ENCODE data around the gene ITGB1BP2.
A peak's percentile ranks its signal among the peaks of the same experiment; 100 is the strongest.
"Not testable (repeated sequence)": the region's sequence is repeated elsewhere in the genome, so short reads cannot be mapped to it uniquely, and the experiment has no call there.

The ITGB1BP2 gene

GRCh38 chrX:71283403-71284143 is 18.0 kb upstream of the ITGB1BP2 start, which contains the start of gene NONO:
Gene NONO, plus strand, starts transcription at chrX:71283635. Its CDS starts 7,003 bp downstream, at chrX:71290638.
- Histone ChIP-seq H3K36me3 (ENCODE audit: insufficient read depth, low read length) (peaks cover 14% of the 10 kb centered on the region), H3K4me1 (ENCODE audit: insufficient read depth, low read length) (peaks cover 11% of the 10 kb centered on the region), H3K4me3 (ENCODE audit: low read length) (peak within 1 kb of the TSS; percentile 95), H2AFZ (ENCODE audit: low read depth, low read length) (no peak within 1 kb of the TSS), H3K9me3 (ENCODE audit: low read length) (no peaks in the 10 kb centered on the region), H3K27me3 (ENCODE audit: insufficient read depth, low read length) (no peaks in the 10 kb centered on the region)

- Histone ChIP-seq H3K4me3 (ENCODE audit: low read length) (peak overlapping the region; percentile 95), H3K36me3 (ENCODE audit: insufficient read depth, low read length) (peaks cover 28% of the 10 kb centered on the region), H3K27me3 (ENCODE audit: insufficient read depth, low read length) (no peaks in the 10 kb centered on the region)
Observed at GRCh38 chrX:71285929-71286328, 15.6 kb upstream of the ITGB1BP2 start.

GRCh38 chrX:71291381-71291780 is 10.2 kb upstream of the ITGB1BP2 start:
- Histone ChIP-seq H3K4me1 (ENCODE audit: insufficient read depth, low read length) (peaks cover under 1% of the 10 kb centered on the region), H3K4me3 (ENCODE audit: low read length) (no peak overlapping the region), H3K9me3 (ENCODE audit: low read length) (no peaks in the 10 kb centered on the region), H2AFZ (ENCODE audit: low read depth, low read length) (no peak overlapping the region), H3K36me3 (ENCODE audit: insufficient read depth, low read length) (peaks cover 49% of the 10 kb centered on the region), H3K27me3 (ENCODE audit: insufficient read depth, low read length) (no peaks in the 10 kb centered on the region)

More at GRCh38 chrX:71285929-71286328, 15.6 kb upstream of the ITGB1BP2 start:
- Histone ChIP-seq H3K9me3 (ENCODE audit: low read length) (no peaks in the 10 kb centered on the region), H2AFZ (ENCODE audit: low read depth, low read length) (no peak overlapping the region), H3K4me1 (ENCODE audit: insufficient read depth, low read length) (peaks cover 11% of the 10 kb centered on the region)

GRCh38 chrX:71292669-71293365 is 8.7 kb upstream of the ITGB1BP2 start:
- Histone ChIP-seq H3K4me1 (ENCODE audit: insufficient read depth, low read length) (no peaks in the 10 kb centered on the region), H3K36me3 (ENCODE audit: insufficient read depth, low read length) (peaks cover 57% of the 10 kb centered on the region), H3K27me3 (ENCODE audit: insufficient read depth, low read length) (no peaks in the 10 kb centered on the region), H3K4me3 (ENCODE audit: low read length) (no peak overlapping the region), H3K9me3 (ENCODE audit: low read length) (no peaks in the 10 kb centered on the region), H2AFZ (ENCODE audit: low read depth, low read length) (no peak overlapping the region)

GRCh38 chrX:71296806-71297205 is 4.7 kb upstream of the ITGB1BP2 start:
- no peak overlapping the region for H2AFZ ChIP-seq (ENCODE audit: low read depth, low read length)
- no peaks in the 10 kb centered on the region for H3K27me3 ChIP-seq (ENCODE audit: insufficient read depth, low read length)
- H3K36me3 ChIP-seq (ENCODE audit: insufficient read depth, low read length), result peaks cover 52% of the 10 kb centered on the region
- H3K9me3 ChIP-seq (ENCODE audit: low read length), result no peaks in the 10 kb centered on the region
- H3K4me3 ChIP-seq (ENCODE audit: low read length), result no peak overlapping the region
- H3K4me1 ChIP-seq (ENCODE audit: insufficient read depth, low read length), result no peaks in the 10 kb centered on the region

GRCh38 chrX:71298119-71298518 is 3.4 kb upstream of the ITGB1BP2 start:
- H3K36me3 ChIP-seq (ENCODE audit: insufficient read depth, low read length), result peaks cover 41% of the 10 kb centered on the region
- no peaks in the 10 kb centered on the region for H3K4me1 ChIP-seq (ENCODE audit: insufficient read depth, low read length)
- H3K27me3 ChIP-seq (ENCODE audit: insufficient read depth, low read length), result no peaks in the 10 kb centered on the region
- H3K9me3 ChIP-seq (ENCODE audit: low read length), result no peaks in the 10 kb centered on the region
- H2AFZ ChIP-seq (ENCODE audit: low read depth, low read length), result no peak overlapping the region
- H3K4me3 ChIP-seq (ENCODE audit: low read length), result no peak overlapping the region

GRCh38 chrX:71300064-71300463 is 1.5 kb upstream of the ITGB1BP2 start:
- not testable (repeated sequence) for H2AFZ ChIP-seq (ENCODE audit: low read depth, low read length); H3K9me3 ChIP-seq (ENCODE audit: low read length); H3K4me3 ChIP-seq (ENCODE audit: low read length); H3K4me1 ChIP-seq (ENCODE audit: insufficient read depth, low read length); H3K27me3 ChIP-seq (ENCODE audit: insufficient read depth, low read length)
- peaks cover 32% of the 10 kb centered on the region for H3K36me3 ChIP-seq (ENCODE audit: insufficient read depth, low read length)

GRCh38 chrX:71300495-71300894 is 1.1 kb upstream of the ITGB1BP2 start:
- not testable (repeated sequence) for H3K9me3 ChIP-seq (ENCODE audit: low read length); H3K27me3 ChIP-seq (ENCODE audit: insufficient read depth, low read length); H3K4me3 ChIP-seq (ENCODE audit: low read length); H2AFZ ChIP-seq (ENCODE audit: low read depth, low read length); H3K4me1 ChIP-seq (ENCODE audit: insufficient read depth, low read length)
- peaks cover 32% of the 10 kb centered on the region for H3K36me3 ChIP-seq (ENCODE audit: insufficient read depth, low read length)

GRCh38 chrX:71302461-71303213 is 1.1 kb downstream of the ITGB1BP2 start:
- H2AFZ ChIP-seq (ENCODE audit: low read depth, low read length), result no peak overlapping the region
- H3K36me3 ChIP-seq (ENCODE audit: insufficient read depth, low read length), result peaks cover 16% of the 10 kb centered on the region
- H3K9me3 ChIP-seq (ENCODE audit: low read length), result no peaks in the 10 kb centered on the region
- H3K4me3 ChIP-seq (ENCODE audit: low read length), result no peak overlapping the region
- no peaks in the 10 kb centered on the region for H3K27me3 ChIP-seq (ENCODE audit: insufficient read depth, low read length)
- H3K4me1 ChIP-seq (ENCODE audit: insufficient read depth, low read length), result no peaks in the 10 kb centered on the region

- Histone ChIP-seq H3K4me1 (ENCODE audit: insufficient read depth, low read length) (no peaks in the 10 kb centered on the region), H3K9me3 (ENCODE audit: low read length) (no peaks in the 10 kb centered on the region), H3K27me3 (ENCODE audit: insufficient read depth, low read length) (no peaks in the 10 kb centered on the region)
Observed at GRCh38 chrX:71304561-71304960, 3.0 kb downstream of the ITGB1BP2 start.

GRCh38 chrX:71315917-71316316 is 14.4 kb downstream of the ITGB1BP2 start:
- Histone ChIP-seq H3K4me3 (ENCODE audit: low read length) (no peak overlapping the region), H2AFZ (ENCODE audit: low read depth, low read length) (no peak overlapping the region), H3K36me3 (ENCODE audit: insufficient read depth, low read length) (no peaks in the 10 kb centered on the region), H3K9me3 (ENCODE audit: low read length) (no peaks in the 10 kb centered on the region), H3K27me3 (ENCODE audit: insufficient read depth, low read length) (no peaks in the 10 kb centered on the region), H3K4me1 (ENCODE audit: insufficient read depth, low read length) (no peaks in the 10 kb centered on the region)

More at GRCh38 chrX:71304561-71304960, 3.0 kb downstream of the ITGB1BP2 start:
- Histone ChIP-seq H3K36me3 (ENCODE audit: insufficient read depth, low read length) (peaks cover 5% of the 10 kb centered on the region), H3K4me3 (ENCODE audit: low read length) (no peak overlapping the region), H2AFZ (ENCODE audit: low read depth, low read length) (no peak overlapping the region)

- H3K36me3 ChIP-seq (ENCODE audit: insufficient read depth, low read length); H3K4me3 ChIP-seq (ENCODE audit: low read length); H3K9me3 ChIP-seq (ENCODE audit: low read length); H3K4me1 ChIP-seq (ENCODE audit: insufficient read depth, low read length); H3K27me3 ChIP-seq (ENCODE audit: insufficient read depth, low read length); H2AFZ ChIP-seq (ENCODE audit: low read depth, low read length): not testable (repeated sequence)
Observed at GRCh38 chrX:71316959-71317358, 15.4 kb downstream of the ITGB1BP2 start.

- H3K4me1 ChIP-seq (ENCODE audit: insufficient read depth, low read length), result no peaks in the 10 kb centered on the region
- peaks cover 1% of the 10 kb centered on the region for H3K36me3 ChIP-seq (ENCODE audit: insufficient read depth, low read length)
- H3K9me3 ChIP-seq (ENCODE audit: low read length), result no peaks in the 10 kb centered on the region
- H3K4me3 ChIP-seq (ENCODE audit: low read length), result no peak overlapping the region
- H3K27me3 ChIP-seq (ENCODE audit: insufficient read depth, low read length), result no peaks in the 10 kb centered on the region
- no peak overlapping the region for H2AFZ ChIP-seq (ENCODE audit: low read depth, low read length)
Observed at GRCh38 chrX:71320126-71320525, 18.6 kb downstream of the ITGB1BP2 start.

Data from neuron (in vitro differentiated cells).